Thoracic aorta (tissue), 2 donors: ENCODE results near the gene TCP10L. TPM values are rescaled to one million over a fixed set of nuclear protein-coding genes. Genes with fewer than 3 reads are reported as not detected.

Experiments used
- ATAC-seq: fragments of 150-250 bp; one replicate; pipeline ENCODE4 v1.8.0; 2017; ENCODE audit warnings: low read depth; ENCODE audit not compliant: insufficient number of reproducible peaks, low FRiP score
- DNase-seq: peaks from one replicate; pipeline ENCODE4 v3.0.0-alpha.2; 2020; ENCODE audit warnings: low spot score
- H3K27ac ChIP-seq, 2 donors: fragments of 200-600 bp; sonication (generic); 1 replicate in 1 of 2; 2 replicates in 1 of 2; pipeline ENCODE4 v1.5.1; 2016; ENCODE audit warnings: mild to moderate bottlenecking in 2 of 2, moderate library complexity in 2 of 2
- H3K27me3 ChIP-seq: fragments of 200-600 bp; sonication (generic); replicated peaks from 2 replicates; pipeline ENCODE4 v1.6.0; 2016; ENCODE audit warnings: mild to moderate bottlenecking; ENCODE audit not compliant: insufficient read depth
- H3K36me3 ChIP-seq: fragments of 200-600 bp; sonication (generic); one replicate; pipeline ENCODE4 v1.5.1; 2016
- H3K4me1 ChIP-seq, 2 donors: fragments of 200-600 bp; sonication (generic); 1 replicate in 1 of 2; 2 replicates in 1 of 2; pipeline versions ENCODE4 v1.5.1 to v1.6.0; 2016; ENCODE audit warnings: low read depth in 2 of 2, mild to moderate bottlenecking in 1 of 2; ENCODE audit not compliant: control insufficient read depth in 1 of 2
- H3K4me3 ChIP-seq: fragments of 200-600 bp; sonication (generic); 2 replicates; pipeline ENCODE4 v1.5.1; 2016; ENCODE audit warnings: mild to moderate bottlenecking
- H3K9me3 ChIP-seq: fragments of 200-600 bp; sonication (generic); 2 replicates; pipeline ENCODE4 v1.5.1; 2016
- CTCF ChIP-seq: fragments of 200-600 bp; sonication (generic); IDR thresholded peaks from one replicate; pipeline ENCODE4 v1.5.1; 2019; ENCODE audit warnings: antibody characterized with exemption
- total RNA-seq, 2 donors: library from RNA; depleted of rRNA; stranded (reverse); fragments of >200 nt; gene quantifications; one replicate each; pipeline versions ENCODE4 v1.1.0 to v1.2.3, GENCODE V29; 2016

Gene TCP10L
- total RNA-seq, 2 donors from 2014 or later = 2.8 TPM; not detected in 1

GRCh38 chr21:32587651-32588050 is 2.3 kb upstream of the TCP10L start:
- no peaks in the 10 kb centered on the region for H3K9me3 ChIP-seq
- no peak overlapping the region for H3K27ac ChIP-seq
- ATAC-seq = no peak
- no peak for DNase-seq
- no peak for TF ChIP-seq CTCF
- H3K27me3 ChIP-seq = no peaks in the 10 kb centered on the region
- no peaks in the 10 kb centered on the region for H3K4me1 ChIP-seq
- no peaks in the 10 kb centered on the region for H3K36me3 ChIP-seq
- no peak overlapping the region for H3K4me3 ChIP-seq

GRCh38 chr21:32587120-32587519 is 1.8 kb upstream of the TCP10L start:
- H3K27me3 ChIP-seq = no peaks in the 10 kb centered on the region
- H3K27ac ChIP-seq = no peak overlapping the region
- H3K4me3 ChIP-seq = no peak overlapping the region
- TF ChIP-seq CTCF = no peak
- no peaks in the 10 kb centered on the region for H3K36me3 ChIP-seq
- ATAC-seq (no peak), DNase-seq (no peak)
- H3K9me3 ChIP-seq = no peaks in the 10 kb centered on the region
- no peaks in the 10 kb centered on the region for H3K4me1 ChIP-seq

- DNase-seq = no peak
- TF ChIP-seq CTCF = no peak
- no peaks in the 10 kb centered on the region for H3K4me1 ChIP-seq
- no peaks in the 10 kb centered on the region for H3K36me3 ChIP-seq
- no peaks in the 10 kb centered on the region for H3K27me3 ChIP-seq
- ATAC-seq = no peak
- H3K9me3 ChIP-seq = no peaks in the 10 kb centered on the region
- H3K27ac ChIP-seq = no peak overlapping the region
- H3K4me3 ChIP-seq = no peak overlapping the region
Measured at GRCh38 chr21:32585970-32586369, 647 bp upstream of the TCP10L start.

- DNase-seq = no peak
- Histone ChIP-seq H3K27me3 (no peaks in the 10 kb centered on the region), H3K9me3 (no peaks in the 10 kb centered on the region), H3K36me3 (no peaks in the 10 kb centered on the region), H3K27ac (no peak overlapping the region), H3K4me1 (no peaks in the 10 kb centered on the region), H3K4me3 (no peak overlapping the region)
- no peak for TF ChIP-seq CTCF
- no peak for ATAC-seq
Measured at GRCh38 chr21:32584472-32584871, 851 bp downstream of the TCP10L start.

- no peaks in the 10 kb centered on the region for H3K9me3 ChIP-seq
- TF ChIP-seq CTCF = no peak
- no peak for ATAC-seq
- no peak overlapping the region for H3K27ac ChIP-seq
- H3K4me3 ChIP-seq = no peak overlapping the region
- H3K36me3 ChIP-seq = no peaks in the 10 kb centered on the region
- H3K4me1 ChIP-seq = no peaks in the 10 kb centered on the region
- no peak for DNase-seq
- H3K27me3 ChIP-seq = no peaks in the 10 kb centered on the region
Measured at GRCh38 chr21:32581732-32582131, 3.6 kb downstream of the TCP10L start.
